LNCaP clone FGC (cell line): Measurements from ENCODE around the gene SPRR2D.
A peak's percentile ranks its signal among the peaks of the same experiment; 100 is the strongest.
"Not testable (repeated sequence)": the region's sequence is repeated elsewhere in the genome, so short reads cannot be mapped to it uniquely, and the experiment has no call there.

Source experiments
- DNase-seq: peaks from one replicate; pipeline ENCODE4 v3.0.0-alpha.2; 2011; ENCODE audit warnings: low read depth
- H3K4me3 ChIP-seq: 2 replicates; pipeline ENCODE4 v1.5.1; 2011; ENCODE audit warnings: mild to moderate bottlenecking, low read depth, low read length, control low read depth
- CTCF ChIP-seq: IDR thresholded peaks from 2 replicates; pipeline ENCODE4 v1.5.1; 2012; ENCODE audit warnings: mild to moderate bottlenecking; ENCODE audit not compliant: control insufficient read depth, insufficient read depth; ENCODE audit errors: extremely low read depth

Gene SPRR2D

DNA sequence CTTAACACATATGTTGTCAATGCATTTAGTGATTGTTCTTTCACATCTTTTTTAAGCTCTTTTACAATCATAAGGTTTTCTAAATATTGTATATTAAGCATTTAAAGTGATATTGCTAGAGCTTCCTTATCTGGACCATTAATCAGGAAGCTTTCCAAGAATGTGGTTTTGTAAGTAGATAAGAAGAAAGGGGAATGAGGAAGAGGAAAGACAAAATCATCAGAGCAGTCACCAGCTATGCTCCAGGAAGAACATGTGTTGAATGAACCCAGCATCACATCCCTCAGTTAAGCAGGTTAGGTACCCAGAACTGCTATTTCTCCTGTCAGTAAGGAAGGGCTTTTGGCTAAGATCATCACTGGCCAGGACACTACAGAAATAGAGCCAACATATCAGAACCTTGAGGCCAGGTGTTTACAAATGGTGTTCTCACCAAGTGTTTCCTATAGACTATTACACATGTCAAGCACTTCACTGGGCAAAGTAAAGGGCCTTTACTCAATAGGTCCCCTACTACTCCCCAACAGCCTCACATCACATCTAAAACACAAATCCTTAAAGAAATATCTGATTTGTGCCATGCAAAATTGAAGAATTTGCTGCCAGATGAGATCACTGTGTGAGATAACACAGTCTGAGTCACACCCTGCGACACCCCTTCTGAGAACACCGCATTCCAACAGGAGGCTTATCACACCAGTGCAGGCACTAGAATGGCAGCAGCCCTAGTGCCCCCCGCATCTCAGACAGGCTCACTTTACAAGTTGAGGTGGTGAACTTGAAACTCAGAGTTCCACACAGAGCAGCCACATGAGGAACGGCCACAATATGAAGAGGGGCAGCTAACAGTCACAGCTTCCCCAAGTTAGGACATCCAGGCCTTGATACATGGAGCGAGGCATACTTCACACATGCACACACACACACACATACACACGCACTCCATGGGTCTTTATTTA lies 18.2 kb upstream of the SPRR2D start:
- no peak for TF ChIP-seq CTCF
- no peak for DNase-seq
- H3K4me3 ChIP-seq = no peak overlapping the region

GRCh38 chr1:153058154-153058553 lies 17.2 kb upstream of the SPRR2D start:
- peak; percentile 25; the same call in 1 of the 2 replicates for TF ChIP-seq CTCF
- DNase-seq = no peak
- no peak overlapping the region for H3K4me3 ChIP-seq

DNA sequence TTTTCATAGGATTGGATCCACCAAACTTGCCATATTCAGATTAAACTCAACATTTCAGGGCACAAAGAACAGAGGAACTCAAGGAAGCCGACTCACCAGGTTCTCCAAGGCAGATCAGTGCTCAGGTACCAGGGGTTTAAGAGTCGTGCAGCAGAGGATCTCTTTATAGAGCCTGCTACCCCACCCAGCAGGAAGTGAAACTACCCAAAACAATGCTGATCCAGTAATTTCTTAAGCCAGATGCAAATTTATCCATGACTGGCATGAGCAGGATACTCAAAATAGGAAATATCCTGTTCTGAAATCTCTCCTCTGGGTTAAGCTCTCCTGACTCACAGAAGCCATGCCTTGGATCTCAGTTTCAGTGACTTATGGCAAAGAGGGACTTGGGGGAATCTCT lies 16.5 kb upstream of the SPRR2D start, which contains the start of gene SPRR2A:
Gene SPRR2A (minus strand): TSS at position 138 of the 400 bp plus-strand sequence. CDS start 777 bp downstream, outside the sequence.
- DNase-seq = no peak
- no peak within 1 kb of the TSS for H3K4me3 ChIP-seq
- no peak for TF ChIP-seq CTCF

DNA sequence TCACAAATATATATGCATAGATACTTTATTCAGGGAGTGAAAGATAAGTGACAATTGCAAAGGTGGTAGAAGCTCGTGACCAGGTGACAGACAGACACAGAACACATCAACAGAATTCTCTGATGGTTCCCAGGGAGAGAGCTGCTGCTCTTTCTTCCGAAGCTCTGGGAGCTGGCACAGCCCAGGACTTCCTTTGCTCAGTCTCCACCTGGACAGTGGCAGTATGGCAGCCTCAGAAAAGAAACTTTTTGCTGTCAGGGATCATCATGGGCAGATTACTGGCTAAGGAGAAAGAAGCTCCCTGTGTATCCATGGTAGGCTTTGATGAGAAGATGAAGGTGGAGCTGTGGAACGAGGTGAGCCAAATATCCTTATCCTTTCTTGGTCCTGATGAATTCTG lies 15.2 kb upstream of the SPRR2D start:
- H3K4me3 ChIP-seq, DNase-seq: not testable (repeated sequence)

DNA sequence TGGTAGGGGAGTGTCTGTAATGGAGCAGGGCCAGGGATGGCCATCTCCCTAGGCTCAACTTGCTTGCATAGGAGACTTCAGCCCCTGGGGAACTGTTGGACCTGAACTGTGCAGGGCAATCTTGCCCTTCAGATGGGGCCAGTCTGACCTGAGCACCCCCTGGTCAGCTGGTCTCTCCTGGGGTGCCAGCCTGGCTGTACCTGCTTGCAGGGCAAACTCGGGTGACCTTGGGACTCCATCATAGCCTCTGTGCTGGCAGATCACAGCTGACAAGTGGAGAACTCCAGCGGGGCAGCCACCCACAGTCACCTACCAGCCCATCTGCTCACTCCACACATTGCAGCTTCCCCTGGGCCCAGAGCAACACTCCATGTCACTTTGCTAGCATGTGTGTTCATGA lies 8.3 kb upstream of the SPRR2D start:
- TF ChIP-seq CTCF = no peak
- no peak for DNase-seq
- no peak overlapping the region for H3K4me3 ChIP-seq

DNA sequence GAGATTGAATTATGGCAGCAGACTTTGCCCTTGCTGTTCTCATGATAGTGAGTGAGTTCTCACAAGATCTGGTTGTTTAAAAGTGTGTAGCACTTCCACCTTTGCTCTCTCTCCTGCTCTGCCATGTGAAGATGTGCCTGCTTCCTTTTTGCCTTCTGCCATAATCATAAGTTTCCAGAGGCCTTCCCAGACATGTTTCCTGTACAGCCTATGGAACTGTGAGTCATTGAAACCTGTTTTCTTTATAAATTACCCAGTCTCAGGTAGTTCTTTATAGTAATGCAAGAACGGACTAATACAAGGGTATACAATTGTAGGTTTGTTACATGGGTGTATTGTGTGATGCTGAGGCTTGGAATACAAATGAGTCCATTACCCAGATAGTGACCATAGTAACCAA lies 5.7 kb downstream of the SPRR2D start:
- no peak for TF ChIP-seq CTCF
- H3K4me3 ChIP-seq = no peak overlapping the region
- no peak for DNase-seq

DNA sequence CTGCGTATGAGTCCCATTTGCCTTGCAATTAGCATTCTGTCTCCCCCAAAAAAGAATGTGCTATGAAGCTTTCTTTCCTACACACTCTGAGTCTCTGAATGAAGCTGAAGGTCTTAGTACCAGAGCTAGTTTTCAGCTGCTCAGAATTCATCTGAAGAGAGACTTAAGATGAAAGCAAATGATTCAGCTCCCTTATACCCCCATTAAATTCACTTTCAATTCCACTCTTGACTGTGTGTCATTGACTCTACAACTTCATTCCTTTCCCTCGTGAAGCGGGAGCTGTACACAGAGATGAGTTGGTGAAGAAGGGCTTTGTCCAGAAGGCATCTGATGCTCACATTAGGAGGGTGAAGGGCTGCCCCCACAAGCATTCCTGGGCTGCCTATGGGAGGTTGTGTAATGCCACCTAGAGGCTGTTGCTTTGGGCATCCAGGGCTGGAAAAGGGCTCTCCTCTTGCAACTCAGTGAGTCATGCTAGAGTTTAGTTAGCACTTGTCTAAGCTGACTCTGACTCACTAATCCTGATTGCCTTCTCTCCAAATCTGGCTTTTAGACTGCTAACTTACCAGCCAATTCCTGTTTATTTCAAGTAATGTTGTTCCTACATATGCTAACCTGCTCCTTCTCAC lies 8.1 kb downstream of the SPRR2D start:
- 0 out of 2 replicates have a peak, but pooled peaks have one; percentile 17 for TF ChIP-seq CTCF
- DNase-seq = no peak
- H3K4me3 ChIP-seq = no peak overlapping the region
